Airway epithelial cell (primary cell): ENCODE results near the gene MCCD1. TPM values are rescaled to one million over a fixed set of nuclear protein-coding genes. Genes with fewer than 3 reads are reported as not detected.

Source experiments
- total RNA-seq: library from RNA; depleted of rRNA; stranded (reverse); fragments of >200 nt; gene quantifications from 2 replicates; pipeline ENCODE4 v1.2.3, GENCODE V29; 2015

The MCCD1 gene
- total RNA-seq: not detected in 2 replicates

GRCh38 chr6:31528821-31529328 is at the start of gene MCCD1:
TSS of gene MCCD1 (plus strand) at chr6:31528962. CDS start at chr6:31529015, 53 bp downstream.

GRCh38 chr6:31497531-31498476 is 31.0 kb upstream of the MCCD1 start, which contains the start of gene MICB:
TSS of gene MICB (plus strand) at chr6:31498145. CDS start at chr6:31498194, 49 bp downstream.

GRCh38 chr6:31541658-31542521 is 13.1 kb downstream of the MCCD1 start, which contains the start of gene DDX39B:
TSS of gene DDX39B (minus strand) at chr6:31542003. CDS start at chr6:31540532, 1,471 bp downstream.

GRCh38 chr6:31546339-31546957 is 17.7 kb downstream of the MCCD1 start, which contains the start of gene ATP6V1G2:
TSS of gene ATP6V1G2 (minus strand) at chr6:31546608. CDS start at chr6:31546559, 49 bp downstream.

GRCh38 chr6:31546958-31547726 is 18.4 kb downstream of the MCCD1 start, which contains the start of gene NFKBIL1:
TSS of gene NFKBIL1 (plus strand) at chr6:31547608. CDS start at chr6:31547695, 87 bp downstream.

GRCh38 chr6:31572041-31572911 is 43.5 kb downstream of the MCCD1 start, which contains the start of gene LTA:
TSS of gene LTA (plus strand) at chr6:31572289. CDS start at chr6:31572743, 454 bp downstream.

GRCh38 chr6:31575335-31575901 is 46.7 kb downstream of the MCCD1 start, which contains the start of gene TNF:
TSS of gene TNF (plus strand) at chr6:31575565. CDS start at chr6:31575742, 177 bp downstream.

Other genes with a start within 250 kb of the MCCD1 start
- gene HLA-B, start 171.8 kb upstream of the MCCD1 start, total RNA-seq: 8.4 and 10.9 TPM in 2 replicates
- gene MICA, start 125.4 kb upstream of the MCCD1 start, total RNA-seq: 28.6 and 29.3 TPM in 2 replicates
- gene MICB, start 30.8 kb upstream of the MCCD1 start, total RNA-seq: 5.2 and 9.3 TPM in 2 replicates
- 291 and 399 TPM in 2 replicates for gene DDX39B, start 13.0 kb downstream of the MCCD1 start, total RNA-seq
- gene ATP6V1G2, start 17.6 kb downstream of the MCCD1 start, total RNA-seq: 0.19 and 0.28 TPM in 2 replicates
- 16.3 and 17.6 TPM in 2 replicates for gene NFKBIL1, start 18.6 kb downstream of the MCCD1 start, total RNA-seq
- gene LTA, start 43.3 kb downstream of the MCCD1 start, total RNA-seq: not detected in 2 replicates
- 0.23 and 0.28 TPM in 2 replicates for gene TNF, start 46.6 kb downstream of the MCCD1 start, total RNA-seq
- 0.85 and 1.5 TPM in 2 replicates for gene LTB, start 53.5 kb downstream of the MCCD1 start, total RNA-seq
- gene LST1, start 57.3 kb downstream of the MCCD1 start, total RNA-seq: not detected in 2 replicates
- gene NCR3, start 64.0 kb downstream of the MCCD1 start, total RNA-seq: not detected in 2 replicates
- gene AIF1, start 86.3 kb downstream of the MCCD1 start, total RNA-seq: not detected in 2 replicates
- 63.4 and 119 TPM in 2 replicates for gene PRRC2A, start 91.8 kb downstream of the MCCD1 start, total RNA-seq
- gene BAG6, start 123.7 kb downstream of the MCCD1 start, total RNA-seq: 200 and 272 TPM in 2 replicates
- 2.3 and 3.9 TPM in 2 replicates for gene APOM, start 126.9 kb downstream of the MCCD1 start, total RNA-seq
- 17.0 and 18.1 TPM in 2 replicates for gene C6orf47, start 131.8 kb downstream of the MCCD1 start, total RNA-seq
- gene GPANK1, start 136.0 kb downstream of the MCCD1 start, total RNA-seq: 14.5 and 14.7 TPM in 2 replicates
- 236 and 271 TPM in 2 replicates for gene CSNK2B, start 137.1 kb downstream of the MCCD1 start, total RNA-seq
- 0.60 and 2.1 TPM in 2 replicates for gene LY6G5B, start 141.0 kb downstream of the MCCD1 start, total RNA-seq
- gene LY6G5C, start 152.1 kb downstream of the MCCD1 start, total RNA-seq: 0.42 and 0.79 TPM in 2 replicates
- 26.8 and 31.6 TPM in 2 replicates for gene ABHD16A, start 174.4 kb downstream of the MCCD1 start, total RNA-seq
- gene LY6G6F, start 177.9 kb downstream of the MCCD1 start, total RNA-seq: not detected in 2 replicates
- gene LY6G6D, start 186.4 kb downstream of the MCCD1 start, total RNA-seq: not detected in 2 replicates
- 1.5 and 3.7 TPM in 2 replicates for gene LY6G6C, start 192.8 kb downstream of the MCCD1 start, total RNA-seq
- 0.49 TPM in 1 of 2 replicates, not detected in the other for gene MPIG6B, start 194.4 kb downstream of the MCCD1 start, total RNA-seq
- gene DDAH2, start 200.3 kb downstream of the MCCD1 start, total RNA-seq: 28.1 and 43.2 TPM in 2 replicates
- gene CLIC1, start 207.6 kb downstream of the MCCD1 start, total RNA-seq: 445 and 657 TPM in 2 replicates
- 10.5 and 12.6 TPM in 2 replicates for gene MSH5, start 211.0 kb downstream of the MCCD1 start, total RNA-seq
- gene SAPCD1, start 233.7 kb downstream of the MCCD1 start, total RNA-seq: 0.63 and 2.0 TPM in 2 replicates
- gene VWA7, start 248.4 kb downstream of the MCCD1 start, total RNA-seq: 1.6 and 2.8 TPM in 2 replicates